GM18505 (cell line): Measurements from ENCODE around the gene SPTBN5.

Source experiments
- ATAC-seq: cut with Tn5 transposase; IDR thresholded peaks from one replicate; pipeline ENCODE4 v1.9.1; 2021; ENCODE audit not compliant: unreplicated experiment
- POLR2A ChIP-seq: IDR thresholded peaks from 4 replicates; pipeline ENCODE4 v1.6.1; 2011; ENCODE audit warnings: borderline replicate concordance; ENCODE audit not compliant: insufficient read depth, insufficient read length; ENCODE audit errors: extremely low read depth

Gene SPTBN5

DNA sequence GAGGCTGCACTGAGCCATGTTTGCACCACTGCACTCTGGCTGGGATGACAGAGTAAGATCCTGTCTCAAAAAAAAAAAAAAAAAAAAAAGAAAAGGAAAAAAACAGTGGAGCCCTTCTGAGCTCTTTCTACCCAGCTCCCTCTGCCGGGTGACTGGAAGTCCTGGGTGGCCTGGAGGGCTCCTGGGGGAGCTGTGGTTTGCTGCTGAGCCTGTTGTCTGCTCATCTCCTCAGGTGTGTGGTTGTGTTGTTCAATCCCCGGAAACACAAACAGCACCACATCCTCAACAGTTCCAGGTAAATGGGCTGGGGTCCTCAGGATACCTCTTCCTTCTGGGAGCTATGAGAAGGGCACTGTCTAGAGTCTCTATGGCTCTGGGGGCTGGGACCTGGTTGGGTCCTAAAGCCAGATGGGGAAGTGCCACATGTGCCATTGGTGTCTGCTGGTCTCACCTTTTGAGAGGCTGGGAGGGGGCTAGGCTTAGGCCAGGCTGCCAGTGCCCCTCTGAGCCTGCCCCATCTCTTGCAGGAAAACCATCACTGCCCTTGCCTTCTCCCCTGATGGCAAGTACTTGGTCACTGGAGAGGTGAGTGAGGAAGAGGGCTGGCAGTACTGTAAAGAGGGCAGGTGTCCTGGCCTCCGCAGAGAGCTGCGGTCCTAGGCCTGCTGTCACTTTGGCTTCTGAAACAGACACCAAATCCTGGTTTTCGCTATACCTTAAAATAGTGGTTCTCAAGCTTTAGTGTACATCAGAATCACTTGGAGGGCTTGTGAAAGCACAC lies 83.0 kb downstream of the SPTBN5 start:
- TF ChIP-seq POLR2A, result no peak
- ATAC-seq, result no peak

- ATAC-seq, result no peak
- no peak for TF ChIP-seq POLR2A
These were observed 84.2 kb downstream of the SPTBN5 start for GRCh38 chr15:41809526-41810220.

DNA sequence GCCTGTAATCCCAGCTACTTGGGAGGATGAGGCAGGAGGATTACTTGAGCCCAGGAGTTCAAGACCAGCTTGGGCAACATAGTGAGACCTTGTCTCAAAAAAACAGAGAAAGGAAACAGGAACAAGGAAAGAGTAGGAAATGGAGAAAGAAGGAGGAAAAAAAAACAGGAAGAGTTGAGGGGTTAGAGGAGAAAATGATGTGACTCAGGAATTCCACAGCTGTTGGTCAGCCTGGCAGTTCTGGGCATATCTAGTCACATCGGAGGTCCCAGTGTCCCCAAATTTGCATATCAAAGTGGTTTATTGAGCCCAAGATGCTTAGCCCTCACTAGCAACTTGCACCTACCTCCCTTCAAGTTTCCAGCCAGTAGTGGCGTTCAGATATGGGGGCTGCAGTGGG lies 84.7 kb downstream of the SPTBN5 start:
- TF ChIP-seq POLR2A, result no peak
- ATAC-seq, result no peak

- no peak for ATAC-seq
- no peak for TF ChIP-seq POLR2A
These were observed 87.3 kb downstream of the SPTBN5 start for GRCh38 chr15:41806291-41807181.

DNA sequence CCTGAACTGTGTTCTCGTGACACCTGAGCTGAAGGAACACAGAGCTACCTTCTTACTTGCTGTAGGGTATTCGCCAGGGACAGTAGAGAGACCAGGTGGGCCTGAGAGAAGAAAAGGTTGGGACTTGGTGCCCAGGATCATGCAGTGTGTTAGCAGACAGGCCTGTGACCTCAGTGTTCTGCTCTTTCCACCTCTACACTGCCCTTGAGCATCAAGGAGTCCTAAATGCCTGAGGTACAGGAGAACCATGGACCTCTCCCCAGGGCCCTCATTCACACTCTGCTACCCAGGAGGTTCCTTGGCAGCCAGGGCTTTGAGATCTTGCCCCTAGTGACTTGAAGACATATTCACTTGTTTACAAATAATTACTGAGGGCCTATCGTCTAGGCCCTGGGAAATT lies 88.1 kb downstream of the SPTBN5 start:
- no peak for ATAC-seq
- TF ChIP-seq POLR2A, result no peak

DNA sequence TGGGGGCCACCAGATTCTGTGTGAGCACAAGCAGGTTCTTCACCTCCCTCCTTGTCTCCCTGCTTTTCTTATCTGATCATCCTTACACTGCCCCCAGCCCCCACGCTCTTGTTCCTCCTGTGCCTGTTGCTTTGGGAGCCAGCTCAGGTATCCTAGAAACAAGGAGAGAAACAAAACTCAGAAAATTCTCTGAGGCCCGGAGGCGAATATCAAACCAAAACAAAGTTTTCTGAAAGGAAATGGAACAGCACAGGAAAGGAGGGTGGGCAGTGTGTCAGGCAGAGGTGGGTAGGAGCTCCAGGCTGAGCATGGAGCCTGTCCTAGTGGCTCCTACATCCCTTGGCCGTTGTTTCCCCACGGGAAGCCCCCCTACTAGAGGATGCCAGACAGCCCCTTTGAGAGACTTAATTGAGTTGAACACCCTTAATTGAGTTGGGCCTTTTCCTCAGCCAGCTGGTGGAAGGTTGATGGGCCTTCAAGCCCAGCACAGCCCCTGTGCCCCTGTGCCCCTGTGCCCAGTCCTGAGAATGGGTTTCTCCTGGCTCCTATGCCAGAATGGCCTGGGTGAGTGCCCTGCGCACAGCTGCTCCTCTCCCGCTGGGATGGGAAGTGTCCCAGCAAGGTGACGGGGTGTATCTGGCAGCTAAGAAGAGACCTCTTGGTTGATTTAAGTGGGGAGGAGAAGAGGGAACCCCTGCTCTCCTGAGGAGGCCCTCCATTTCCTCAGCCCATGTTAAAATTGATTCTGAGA lies 88.8 kb downstream of the SPTBN5 start:
- no peak for TF ChIP-seq POLR2A
- no peak for ATAC-seq

GRCh38 chr15:41804361-41804760 lies 89.5 kb downstream of the SPTBN5 start:
- no peak for TF ChIP-seq POLR2A
- no peak for ATAC-seq

DNA sequence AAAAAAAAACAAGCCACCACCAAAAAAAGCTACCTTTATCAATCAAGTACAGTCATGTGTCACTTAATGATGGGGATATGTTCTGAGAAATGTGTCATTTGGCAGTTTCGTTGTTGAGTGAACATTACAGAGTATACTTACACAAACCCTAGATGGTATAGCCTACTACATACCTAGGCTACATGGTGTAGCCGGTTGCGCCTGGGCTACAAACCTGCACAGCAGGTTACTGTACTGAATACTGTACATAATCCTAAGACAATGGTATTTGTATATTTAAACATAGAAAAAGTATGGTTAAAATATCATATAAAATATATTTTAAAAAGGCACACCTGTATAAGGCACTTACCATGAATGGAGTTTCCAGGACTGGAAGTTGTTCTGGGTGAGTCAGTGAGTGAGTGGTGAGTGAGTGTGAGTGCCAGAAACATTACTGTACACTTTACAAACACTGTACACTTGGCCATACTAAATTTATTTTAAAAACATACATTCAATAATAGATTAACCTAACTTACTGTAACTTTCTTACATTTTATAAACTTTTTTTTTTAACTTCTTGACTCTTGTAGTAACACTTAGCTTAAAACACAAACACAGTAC lies 91.9 kb downstream of the SPTBN5 start:
- no peak for ATAC-seq

GRCh38 chr15:41801185-41801584 lies 92.7 kb downstream of the SPTBN5 start:
- TF ChIP-seq POLR2A, result no peak
- ATAC-seq, result no peak

More for the DNA sequence above, 91.9 kb downstream of the SPTBN5 start:
- TF ChIP-seq POLR2A, result no peak

GRCh38 chr15:41799488-41799805 lies 94.4 kb downstream of the SPTBN5 start:
- ATAC-seq, result no peak

DNA sequence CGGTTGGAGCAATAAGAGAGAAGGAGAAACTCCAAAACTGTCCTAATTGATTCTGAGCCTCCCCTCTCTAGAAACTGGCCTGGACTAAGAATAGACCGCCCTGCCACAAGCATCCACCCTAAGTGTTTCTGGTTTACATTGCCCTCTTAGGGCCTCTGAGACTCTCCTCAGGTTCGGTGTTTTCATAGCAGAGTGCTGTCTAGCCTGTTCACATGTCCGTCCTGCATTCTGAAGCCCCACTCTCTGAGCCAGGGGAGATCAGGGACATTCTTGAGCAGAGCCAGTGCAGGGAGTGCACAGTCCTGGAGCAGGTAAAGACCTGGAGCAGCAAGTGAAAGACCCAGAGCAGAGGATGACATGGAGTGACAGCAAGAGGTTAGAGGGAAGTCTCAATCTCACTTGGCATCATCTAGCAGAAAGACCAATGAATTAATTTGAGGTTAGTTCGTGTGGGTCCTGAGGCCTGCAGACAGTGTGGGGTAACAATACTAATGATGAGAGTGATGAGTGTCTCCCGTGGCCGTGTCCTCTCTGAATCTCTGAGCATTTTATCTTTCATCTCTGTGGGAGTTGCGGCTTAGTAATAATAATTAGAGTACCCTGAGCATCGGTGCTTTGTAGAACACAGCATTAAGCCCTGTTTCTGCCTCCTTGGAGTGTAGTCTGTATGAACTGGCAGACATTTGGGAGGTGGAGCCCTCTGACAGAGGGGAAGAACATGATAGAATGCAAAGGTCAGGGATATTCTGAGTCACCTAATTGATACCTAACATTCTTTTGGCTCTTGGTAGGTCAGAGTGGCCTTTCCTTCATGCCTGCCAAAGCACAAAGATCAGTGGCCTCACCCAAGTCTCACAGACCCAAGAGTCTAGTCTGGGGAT lies 95.0 kb downstream of the SPTBN5 start:
- TF ChIP-seq POLR2A, result no peak
- ATAC-seq, result no peak

More at GRCh38 chr15:41799488-41799805, 94.4 kb downstream of the SPTBN5 start:
- TF ChIP-seq POLR2A, result no peak
